ENCODE measurements around the gene BCL6.

Gene BCL6

GRCh38 chr3:187709155-187709554 lies 36.1 kb downstream of the BCL6 start:
- DNase-seq, result peak; percentile 41

GRCh38 chr3:187708696-187709095 lies 36.6 kb downstream of the BCL6 start:
- no peak for DNase-seq

DNA sequence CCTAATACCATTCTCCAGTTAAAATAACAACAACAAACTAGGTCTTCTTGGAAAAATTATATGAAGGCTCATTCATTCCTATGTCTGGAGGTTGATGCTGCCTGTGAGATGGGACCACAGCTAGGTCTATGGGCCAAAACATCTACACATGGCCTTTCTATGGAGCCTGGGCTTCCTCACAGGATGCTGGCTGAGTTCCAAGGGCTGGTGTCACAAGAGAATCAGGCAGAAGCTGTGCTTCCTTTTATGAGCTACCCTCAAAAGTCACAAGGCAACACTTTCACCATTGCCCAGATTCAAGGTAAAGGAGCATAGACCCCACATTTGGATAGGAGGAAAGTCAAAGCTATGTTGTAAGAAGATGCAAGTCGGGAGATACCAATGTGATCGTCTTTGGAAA lies 38.3 kb downstream of the BCL6 start:
- no peak for DNase-seq

- no peak for DNase-seq
These were observed 40.1 kb downstream of the BCL6 start for GRCh38 chr3:187705164-187705563.

- no peak for DNase-seq
These were observed 42.7 kb downstream of the BCL6 start, which contains the start of gene RTP2 for GRCh38 chr3:187702507-187703033. RTP2 (minus strand) TSS chr3:187702557; CDS start chr3:187702128, 429 bp downstream.

GRCh38 chr3:187700249-187700648 lies 45.0 kb downstream of the BCL6 start:
- DNase-seq, result no peak

- DNase-seq, result no peak
These were observed 46.5 kb downstream of the BCL6 start for GRCh38 chr3:187698499-187699399.

DNA sequence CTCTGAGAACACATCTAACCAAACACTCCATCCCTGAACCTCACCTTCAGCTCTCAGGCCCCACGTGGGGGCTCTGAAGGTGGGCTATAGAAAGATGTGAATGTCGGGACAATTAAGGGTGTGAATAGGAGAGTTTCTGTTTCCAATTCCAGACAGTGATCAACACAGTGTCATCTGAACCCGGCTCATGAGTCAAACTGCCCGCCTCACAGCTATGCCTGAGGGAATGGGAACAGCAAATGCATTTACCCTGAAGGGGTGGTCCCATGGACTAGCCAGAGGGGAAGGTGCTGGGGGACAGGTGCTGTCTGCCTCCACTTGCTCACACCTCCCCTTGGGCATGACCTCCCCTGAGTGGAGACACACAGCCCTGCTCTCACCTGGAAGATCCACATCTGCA lies 49.2 kb downstream of the BCL6 start:
- DNase-seq, result no peak

GRCh38 chr3:187695449-187695848 lies 49.8 kb downstream of the BCL6 start:
- DNase-seq, result no peak

GRCh38 chr3:187694801-187695200 lies 50.5 kb downstream of the BCL6 start:
- no peak for DNase-seq

DNA sequence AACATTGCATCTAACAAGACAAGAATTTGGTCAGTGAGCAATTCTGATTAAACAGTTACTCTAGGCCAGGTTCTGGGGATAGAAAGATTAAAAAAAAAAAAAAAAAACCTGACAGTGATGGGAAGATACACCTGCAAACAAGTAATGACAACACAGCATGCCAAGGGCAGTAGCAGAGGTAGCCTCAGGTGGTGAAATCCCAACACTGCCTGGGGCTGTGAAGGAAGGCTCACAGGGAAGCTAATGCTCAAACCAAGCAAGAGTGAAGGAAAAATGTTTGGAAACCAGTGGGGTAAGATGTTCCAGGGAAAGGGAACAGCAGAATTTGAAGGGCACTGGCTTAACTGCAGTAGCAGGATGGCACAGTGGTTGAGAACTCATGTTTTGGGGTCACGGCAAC lies 51.8 kb downstream of the BCL6 start:
- DNase-seq, result no peak

DNA sequence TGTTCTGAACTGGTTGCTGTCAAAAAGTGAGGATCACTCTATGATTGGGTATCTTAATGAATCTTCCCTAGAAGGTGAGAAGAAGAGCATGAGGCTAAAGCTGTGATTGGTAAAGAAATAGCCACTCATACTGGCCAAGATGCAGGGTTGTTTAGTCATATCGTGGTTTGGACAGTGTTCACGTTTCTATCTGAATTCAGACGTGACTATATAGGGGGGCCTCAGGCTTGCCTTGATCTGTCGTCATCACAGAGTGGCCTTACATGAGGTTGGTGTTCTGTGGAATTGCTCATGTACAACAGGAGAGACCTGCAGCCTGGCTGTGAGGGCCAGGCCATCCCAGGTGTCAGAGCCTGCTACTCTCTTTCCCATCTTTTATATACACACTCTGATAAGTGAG lies 55.3 kb downstream of the BCL6 start:
- DNase-seq, result no peak

GRCh38 chr3:187686621-187687273 lies 58.5 kb downstream of the BCL6 start:
- no peak for DNase-seq

GRCh38 chr3:187685948-187686347 lies 59.3 kb downstream of the BCL6 start:
- no peak for DNase-seq

GRCh38 chr3:187684880-187685279 lies 60.4 kb downstream of the BCL6 start:
- DNase-seq, result no peak

GRCh38 chr3:187684444-187684843 lies 60.8 kb downstream of the BCL6 start:
- no peak for DNase-seq

DNA sequence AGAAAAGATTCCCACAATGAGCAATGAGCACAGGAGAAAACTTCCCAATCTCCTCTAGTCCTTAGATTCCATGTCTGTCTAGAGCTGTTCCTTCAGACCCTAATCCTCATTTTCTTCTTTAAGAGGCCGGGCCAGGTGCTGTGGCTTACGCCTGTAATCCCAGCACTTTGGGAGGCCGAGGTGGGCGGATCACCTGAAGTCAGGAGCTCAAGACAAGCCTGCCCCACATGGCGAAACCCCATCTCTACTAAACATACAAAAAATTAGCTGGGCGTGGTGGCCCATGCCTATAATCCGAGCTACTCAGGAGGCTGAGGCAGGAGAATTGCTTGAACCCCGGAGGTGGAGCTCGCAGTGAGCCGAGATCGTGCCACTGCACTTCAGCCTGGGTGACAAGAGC lies 63.5 kb downstream of the BCL6 start:
- DNase-seq, result peak; percentile 51

DNA sequence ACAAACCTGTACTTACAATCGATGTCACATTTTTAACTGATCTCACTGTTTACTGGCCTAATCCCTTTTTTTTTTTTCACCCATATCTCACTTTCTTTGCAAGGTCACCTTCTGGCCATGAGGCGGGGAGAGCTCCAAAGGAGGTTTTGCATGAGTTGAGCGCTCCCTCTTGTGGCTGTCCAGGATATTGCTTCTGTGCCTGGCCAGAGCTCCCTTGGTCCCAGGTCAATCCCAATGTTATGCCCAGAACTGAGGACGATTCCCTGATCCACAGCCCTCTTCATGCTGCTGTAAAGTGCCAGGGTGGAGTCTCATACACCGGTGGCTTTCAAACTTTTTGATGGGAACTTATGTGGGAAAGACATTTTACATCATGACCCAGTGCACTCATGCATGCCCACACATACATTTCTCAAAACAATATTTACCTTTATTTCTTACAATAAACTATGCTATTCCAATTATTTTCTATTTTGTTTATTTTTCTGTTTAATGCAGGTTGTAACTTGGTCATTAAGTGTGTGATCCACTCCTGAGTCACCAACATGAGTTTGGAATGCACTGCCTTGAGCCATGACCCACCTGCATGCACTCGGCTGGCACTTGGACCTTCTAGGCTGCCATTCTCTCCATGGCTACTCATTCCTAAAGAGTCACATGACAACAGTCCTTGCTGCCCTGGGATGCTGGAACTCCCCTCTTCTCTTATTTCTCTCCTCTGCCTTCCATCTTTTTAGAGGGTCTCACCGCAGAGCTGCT lies 65.5 kb downstream of the BCL6 start:
- DNase-seq, result peak; percentile 86

DNA sequence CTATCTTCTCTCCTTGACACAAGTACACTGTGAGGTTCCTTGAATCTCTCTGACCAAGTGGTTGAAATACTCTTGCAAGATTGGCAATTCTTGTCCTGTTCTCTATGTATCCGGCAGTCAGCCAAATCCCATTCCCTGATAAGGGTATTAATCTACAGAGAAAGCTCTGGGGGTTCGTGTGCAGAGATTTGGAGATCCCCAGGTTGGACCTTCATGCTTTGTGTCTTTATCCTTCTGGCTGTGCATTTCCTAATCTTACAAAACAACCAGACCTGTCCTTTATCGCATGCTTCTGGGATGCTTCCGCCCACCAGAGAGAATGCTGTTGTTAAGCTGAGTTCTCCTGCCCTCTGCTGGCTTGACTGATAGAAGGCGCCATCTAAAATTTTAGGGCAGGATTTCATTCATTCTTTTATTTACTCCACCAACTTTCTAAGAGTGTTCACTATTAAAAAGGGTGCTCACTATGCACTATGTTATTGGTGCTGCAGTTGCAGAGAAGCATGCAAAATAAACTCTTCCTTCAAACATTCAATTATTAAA lies 66.5 kb downstream of the BCL6 start:
- peak; percentile 79 for DNase-seq

DNA sequence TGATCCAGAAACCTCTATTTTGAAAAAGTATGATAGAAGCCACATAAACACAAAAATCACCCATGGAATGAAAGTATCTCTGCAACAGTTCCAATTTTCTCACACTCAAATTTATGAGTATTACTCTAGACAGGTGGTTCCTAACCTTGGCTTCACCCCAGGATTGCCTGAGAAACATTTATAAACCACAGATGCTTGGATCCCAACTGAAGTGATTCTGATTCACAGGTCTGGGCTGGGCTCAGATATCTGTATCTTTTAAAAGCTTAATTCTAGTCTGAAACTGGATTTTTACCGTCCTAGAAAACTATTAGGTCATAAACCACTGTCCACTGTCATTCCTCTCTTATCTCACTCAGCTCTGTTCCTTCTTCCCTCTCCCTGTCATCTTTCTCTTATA lies 67.7 kb downstream of the BCL6 start:
- no peak for DNase-seq

DNA sequence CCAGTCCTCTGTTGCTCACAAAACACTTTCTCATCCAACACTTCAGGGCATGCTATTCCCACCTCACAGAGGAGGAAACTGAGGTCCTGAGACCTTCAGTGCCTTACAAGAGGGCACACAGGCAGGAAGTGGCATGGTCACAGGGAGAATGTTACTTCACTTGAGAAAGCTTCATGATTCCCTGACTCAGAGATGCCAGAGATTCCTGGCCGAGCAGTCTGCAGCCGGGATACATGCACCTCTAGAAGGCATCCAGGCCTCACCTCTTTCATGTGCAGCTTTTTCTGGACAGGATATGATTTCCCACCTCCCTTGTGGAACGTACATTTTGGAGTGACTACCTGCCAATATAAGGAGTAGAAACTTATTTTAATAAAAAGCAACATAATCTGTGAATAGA lies 72.3 kb downstream of the BCL6 start:
- no peak for DNase-seq

Data from NCI-H82 (cell line).